ENCODE results near the gene FAM118B.

DNA sequence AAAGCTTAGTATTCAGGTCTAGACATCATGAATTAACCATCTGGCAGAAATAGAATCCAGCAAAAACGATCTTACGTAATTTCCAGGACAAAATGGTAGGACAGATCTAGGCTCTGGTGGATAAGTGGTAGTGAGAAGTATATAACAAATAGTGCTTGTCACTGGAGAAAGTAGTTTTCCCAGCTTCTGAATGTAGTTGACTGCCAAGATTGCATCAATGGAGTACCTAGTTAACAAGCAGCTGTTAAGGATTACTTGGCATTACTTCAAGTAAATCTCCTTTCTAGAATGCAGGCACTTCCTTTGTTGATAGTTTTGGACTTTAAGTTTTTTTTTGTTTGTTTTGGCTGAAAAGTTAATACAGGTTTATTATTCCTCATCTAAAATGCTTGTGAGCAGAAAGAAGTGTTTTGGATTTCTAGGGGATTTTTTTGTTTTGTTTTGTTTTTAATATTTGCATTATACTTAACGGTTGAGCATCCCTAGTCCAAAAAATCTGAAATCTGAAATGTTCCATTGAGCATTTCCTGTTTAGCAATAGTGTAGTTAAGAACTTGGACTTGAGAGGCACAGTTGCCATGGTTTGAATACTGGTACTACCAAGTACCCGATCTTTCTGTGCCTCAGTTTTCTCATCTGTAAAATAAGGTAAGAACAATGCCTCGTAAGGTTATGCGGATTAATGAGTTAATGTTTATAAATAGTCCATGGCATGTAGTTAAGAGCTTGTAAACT is 20.3 kb downstream of the FAM118B start:
- TF ChIP-seq, protein P1, sequence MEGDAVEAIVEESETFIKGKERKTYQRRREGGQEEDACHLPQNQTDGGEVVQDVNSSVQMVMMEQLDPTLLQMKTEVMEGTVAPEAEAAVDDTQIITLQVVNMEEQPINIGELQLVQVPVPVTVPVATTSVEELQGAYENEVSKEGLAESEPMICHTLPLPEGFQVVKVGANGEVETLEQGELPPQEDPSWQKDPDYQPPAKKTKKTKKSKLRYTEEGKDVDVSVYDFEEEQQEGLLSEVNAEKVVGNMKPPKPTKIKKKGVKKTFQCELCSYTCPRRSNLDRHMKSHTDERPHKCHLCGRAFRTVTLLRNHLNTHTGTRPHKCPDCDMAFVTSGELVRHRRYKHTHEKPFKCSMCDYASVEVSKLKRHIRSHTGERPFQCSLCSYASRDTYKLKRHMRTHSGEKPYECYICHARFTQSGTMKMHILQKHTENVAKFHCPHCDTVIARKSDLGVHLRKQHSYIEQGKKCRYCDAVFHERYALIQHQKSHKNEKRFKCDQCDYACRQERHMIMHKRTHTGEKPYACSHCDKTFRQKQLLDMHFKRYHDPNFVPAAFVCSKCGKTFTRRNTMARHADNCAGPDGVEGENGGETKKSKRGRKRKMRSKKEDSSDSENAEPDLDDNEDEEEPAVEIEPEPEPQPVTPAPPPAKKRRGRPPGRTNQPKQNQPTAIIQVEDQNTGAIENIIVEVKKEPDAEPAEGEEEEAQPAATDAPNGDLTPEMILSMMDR (IDR thresholded peaks at IDR 0.05 in 8 of 11, conservative IDR thresholded peaks at IDR 0.05 in 3 of 11) = no peak
- TF ChIP-seq POLR2A (IDR thresholded peaks at IDR 0.05) (no peak), POLR2AphosphoS5 (IDR thresholded peaks at IDR 0.05) (no peak)

Data from spleen (tissue), 7 donors.